Kidney (tissue), 14 donors: ENCODE results near the gene OR51T1. TPM values are rescaled to one million over a fixed set of nuclear protein-coding genes. Genes with fewer than 3 reads are reported as not detected.

Source experiments
- DNase-seq, 5 donors: peaks; one replicate each; pipeline ENCODE4 v3.0.0-alpha.2; 2013 to 2020
- FAIRE-seq: peaks from 2 replicates; lab custom pipeline; 2012; peaks lifted over from hg19 to GRCh38; lab: Jason Lieb, UNC
- H3K27ac ChIP-seq, 2 donors: one replicate each; pipeline ENCODE4 v1.7.0; 2013; ENCODE audit warnings: low read depth in 2 of 2, low read length in 2 of 2, inconsistent platforms in 1 of 2
- H3K27me3 ChIP-seq: one replicate; pipeline ENCODE4 v1.7.1; 2013; ENCODE audit warnings: low read length, inconsistent platforms; ENCODE audit not compliant: control insufficient read depth, insufficient read depth
- H3K36me3 ChIP-seq, 3 donors: one replicate each; pipeline versions ENCODE4 v1.7.0 to v1.7.1; 2013; ENCODE audit warnings: low read length in 3 of 3, control low read depth in 1 of 3, inconsistent platforms in 1 of 3; ENCODE audit not compliant: insufficient read depth in 3 of 3, control insufficient read depth in 2 of 3
- H3K4me1 ChIP-seq, 3 donors: one replicate each; pipeline versions ENCODE4 v1.7.0 to v1.7.1; 2013; ENCODE audit warnings: low read length in 3 of 3, inconsistent platforms in 1 of 3, low read depth in 1 of 3; ENCODE audit not compliant: control insufficient read depth in 2 of 3, insufficient read depth in 2 of 3
- H3K4me3 ChIP-seq, 3 donors: one replicate each; pipeline versions ENCODE4 v1.7.0 to v1.8.1; 2013; ENCODE audit warnings: low read length in 3 of 3, control low read depth in 1 of 3, inconsistent platforms in 1 of 3
- H3K9ac ChIP-seq, 3 donors: one replicate each; pipeline versions ENCODE4 v1.7.0 to v1.7.1; 2013; ENCODE audit warnings: low read length in 3 of 3, control low read depth in 1 of 3, inconsistent platforms in 1 of 3
- H3K9me3 ChIP-seq, 3 donors: one replicate each; pipeline versions ENCODE4 v1.7.0 to v1.7.1; 2013; ENCODE audit warnings: low read length in 3 of 3, control low read depth in 1 of 3, inconsistent platforms in 1 of 3; ENCODE audit not compliant: control insufficient read depth in 2 of 3, insufficient read depth in 1 of 3
- CTCF ChIP-seq: IDR thresholded peaks from 3 replicates; pipeline ENCODE4 v1.5.1; 2012; ENCODE audit warnings: mild to moderate bottlenecking, moderate library complexity, borderline replicate concordance; ENCODE audit not compliant: insufficient read depth; ENCODE audit errors: extremely low read depth
- intact Hi-C: fragments of 100-400 bp; cut with DNase I; formaldehyde crosslinking; loops from one replicate; pipeline ENCODE4 v1.11.1; 2022
- polyA plus RNA-seq: library from polyadenylated mRNA; stranded (reverse); fragments of 350-450 nt; fragmentation: Illumina TruSeq; extraction: RNeasy Lipid Tissue Mini Kit (QIAGEN cat#74804); gene quantifications from one replicate; pipeline ENCODE4 v1.2.3, GENCODE V29; 2014; ENCODE audit warnings: low read depth, low replicate concordance; ENCODE audit not compliant: insufficient read depth
- total RNA-seq: library from RNA; stranded (reverse); fragmentation: NEBNext Ultra II Directional; extraction: Animal tissue kit (Norgen Biotek cat#: 25700); gene quantifications from one replicate; pipeline ENCODE4 v1.2.1, GENCODE V29; 2021
- donor health status: control.
- donor health status: control.
- donor health status: control.
- donor health status: control.
- donor health status: control.
- donor health status: DM: yes; HTN: yes; CAD: no.
- donor health status: Normal renal cell carcinoma (clear cell type).

The OR51T1 gene
- total and polyA plus RNA-seq, 2 donors from 2014 or later = not detected

DNA sequence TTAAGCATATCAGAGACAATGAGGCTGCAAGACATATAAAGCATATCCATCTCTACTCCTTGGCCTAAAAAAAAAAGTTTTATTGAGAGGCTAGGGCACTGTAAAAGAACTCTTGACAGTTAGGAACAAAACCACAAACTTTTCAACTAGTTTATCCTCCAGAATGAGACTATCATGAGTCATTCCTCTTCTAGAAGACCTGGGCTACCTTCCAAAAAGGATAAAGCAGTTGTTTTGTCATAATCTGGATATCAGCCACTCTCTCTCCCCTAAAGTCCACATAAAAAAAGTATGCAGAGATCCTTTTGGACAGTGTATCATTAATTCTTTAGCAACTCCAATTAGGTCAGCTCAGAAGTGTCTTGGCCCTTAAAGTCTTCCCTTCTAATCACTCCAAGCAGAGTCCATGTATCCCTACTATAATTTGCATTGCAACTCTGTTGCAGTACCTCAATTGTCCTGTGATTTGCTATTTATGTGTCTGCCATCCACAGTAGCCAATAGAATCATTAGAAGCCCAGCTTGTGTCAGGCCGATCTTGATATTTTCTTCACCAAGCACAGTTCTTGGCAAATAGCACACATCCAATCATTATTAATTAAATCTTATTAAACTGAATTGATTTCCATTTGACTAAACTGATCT is 10.4 kb downstream of the OR51T1 start:
- Histone ChIP-seq H3K27ac (no peak overlapping the region), H3K9me3 (no peaks in the 10 kb centered on the region), H3K9ac (no peak overlapping the region), H3K4me1 (no peaks in the 10 kb centered on the region), H3K27me3 (no peaks in the 10 kb centered on the region), H3K4me3 (no peak overlapping the region), H3K36me3 (no peaks in the 10 kb centered on the region)
- TF ChIP-seq CTCF = no peak
- DNase-seq (no peak), FAIRE-seq (no peak)
- intact Hi-C loops = no loop called here

- intact Hi-C loops = no loop called here
- Histone ChIP-seq H3K4me1 (no peaks in the 10 kb centered on the region), H3K9me3 (no peaks in the 10 kb centered on the region), H3K36me3 (no peaks in the 10 kb centered on the region), H3K4me3 (no peak within 1 kb of the TSS), H3K9ac (no peak within 1 kb of the TSS), H3K27me3 (no peaks in the 10 kb centered on the region), H3K27ac (no peak within 1 kb of the TSS)
- no peak for TF ChIP-seq CTCF
- FAIRE-seq = no peak
- no peak for DNase-seq
These were observed 21.8 kb downstream of the OR51T1 start, which contains the start of gene OR51A7 for GRCh38 chr11:4903484-4903883. TSS of gene OR51A7 (plus strand) at chr11:4903783. CDS start at chr11:4907370, 3,587 bp downstream.

DNA sequence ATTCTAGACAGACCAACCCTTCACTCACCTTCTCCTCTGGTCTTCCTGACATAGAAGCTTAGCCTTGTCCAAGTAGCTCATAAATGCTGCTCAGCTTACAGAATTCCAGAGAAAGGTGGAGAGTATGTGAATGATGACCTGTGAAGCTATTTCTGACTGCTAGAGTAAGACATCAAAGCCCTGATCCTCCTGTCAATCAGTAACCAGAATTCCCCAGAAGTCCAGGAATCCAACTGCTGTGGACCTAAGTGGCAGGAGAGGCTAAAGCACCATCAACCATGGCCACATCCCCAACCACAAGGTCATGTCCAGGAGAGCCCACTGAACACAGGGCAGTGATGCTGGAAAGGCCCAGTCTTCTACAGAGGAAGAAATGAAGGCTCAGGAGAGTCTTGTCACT is 34.9 kb downstream of the OR51T1 start:
- no peak for TF ChIP-seq CTCF
- no peaks in the 10 kb centered on the region for H3K36me3 ChIP-seq
- intact Hi-C loops = no loop called here
- H3K4me1 ChIP-seq = no peaks in the 10 kb centered on the region
- H3K9me3 ChIP-seq = no peaks in the 10 kb centered on the region
- FAIRE-seq (no peak), DNase-seq (peak in 2 of 5 donors; percentile 55 to 64)
- H3K27me3 ChIP-seq = no peaks in the 10 kb centered on the region
- H3K4me3 ChIP-seq = no peak overlapping the region
- no peak overlapping the region for H3K27ac ChIP-seq
- no peak overlapping the region for H3K9ac ChIP-seq
